Measurements from ENCODE around the gene EPN2. TPM values are rescaled to one million over a fixed set of nuclear protein-coding genes. Genes with fewer than 3 reads are reported as not detected.

EPN2 gene
- polyA plus RNA-seq, 3 donors = 0.93 TPM; not detected in 2

DNA sequence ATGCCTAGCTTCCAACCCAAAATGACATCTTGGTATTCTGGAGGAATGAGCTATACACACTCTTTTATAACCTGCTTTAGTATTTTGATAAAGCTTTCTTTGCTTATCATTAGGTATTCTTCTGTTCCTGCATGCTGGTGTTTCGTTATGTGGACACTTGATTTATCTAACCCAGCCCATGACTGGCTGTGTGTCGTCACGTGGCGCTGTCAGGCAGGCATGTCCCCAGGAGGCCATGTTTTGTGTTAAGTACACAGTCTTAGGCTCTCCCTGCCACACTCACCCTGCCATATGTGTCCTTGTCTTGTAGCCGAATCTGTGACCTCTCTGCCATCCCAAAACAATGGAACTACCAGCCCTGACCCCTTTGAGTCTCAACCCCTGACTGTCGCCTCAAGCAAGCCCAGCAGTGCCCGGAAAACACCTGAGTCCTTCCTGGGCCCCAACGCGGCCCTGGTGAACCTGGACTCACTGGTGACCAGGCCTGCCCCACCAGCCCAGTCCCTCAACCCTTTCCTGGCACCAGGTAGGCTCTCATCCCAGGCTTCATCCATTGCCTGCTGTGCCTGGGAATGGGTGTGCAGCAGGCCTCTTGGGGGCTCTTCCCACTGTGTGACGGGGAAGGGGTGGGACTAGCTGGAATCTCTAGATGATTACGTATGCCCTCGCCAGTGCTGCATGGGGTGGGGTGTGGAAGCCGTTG is 94.5 kb downstream of the EPN2 start:
- no peaks in the 10 kb centered on the region for H3K9me3 ChIP-seq (replicated peaks in 1 of 2; ENCODE audit: control insufficient read depth in 1 of 2, insufficient read depth in 1 of 2, low read length in 2 of 2)
- no peak overlapping the region for H3K9ac ChIP-seq (ENCODE audit: insufficient read depth, low read length, poor library complexity, severe bottlenecking)
- no peaks in the 10 kb centered on the region for H3K36me3 ChIP-seq (replicated peaks in 1 of 2; ENCODE audit: control insufficient read depth in 1 of 2, insufficient read depth in 2 of 2, low read length in 2 of 2)
- no peaks in the 10 kb centered on the region for H4K20me1 ChIP-seq (ENCODE audit: insufficient read depth, low read length)
- peaks cover 0 to 43% of the 10 kb centered on the region in 2 donors for H3K27me3 ChIP-seq (ENCODE audit: control insufficient read depth in 2 of 2, insufficient read depth in 2 of 2, low read length in 2 of 2)
- intact Hi-C loops (cut with micrococcal nuclease) = no loop called here
- H3K4me1 ChIP-seq (ENCODE audit: control insufficient read depth in 1 of 2, insufficient read depth in 2 of 2, low read length in 2 of 2) = no peaks in the 10 kb centered on the region
- H3K36me3 Mint-ChIP-seq = peaks cover 0 to under 1% of the 10 kb centered on the region in 2 donors
- no peak overlapping the region for H3K27ac ChIP-seq (ENCODE audit: low read depth in 1 of 2, low read length in 2 of 2)
- no peak overlapping the region for H3K27ac Mint-ChIP-seq
- peaks cover 31 to 61% (median 39%) of the 10 kb centered on the region in 3 donors for H3K27me3 Mint-ChIP-seq (ENCODE audit: low read depth in 3 of 3)
- no peak overlapping the region for H3K4me2 ChIP-seq (replicated peaks; ENCODE audit: extremely low read depth, low read length, poor library complexity, severe bottlenecking)
- H3K4me1 Mint-ChIP-seq = no peaks in the 10 kb centered on the region
- 95% methylated on average over 6 of the region's 13 CpGs for WGBS (ENCODE audit: insufficient coverage)
- TF ChIP-seq, protein P1, sequence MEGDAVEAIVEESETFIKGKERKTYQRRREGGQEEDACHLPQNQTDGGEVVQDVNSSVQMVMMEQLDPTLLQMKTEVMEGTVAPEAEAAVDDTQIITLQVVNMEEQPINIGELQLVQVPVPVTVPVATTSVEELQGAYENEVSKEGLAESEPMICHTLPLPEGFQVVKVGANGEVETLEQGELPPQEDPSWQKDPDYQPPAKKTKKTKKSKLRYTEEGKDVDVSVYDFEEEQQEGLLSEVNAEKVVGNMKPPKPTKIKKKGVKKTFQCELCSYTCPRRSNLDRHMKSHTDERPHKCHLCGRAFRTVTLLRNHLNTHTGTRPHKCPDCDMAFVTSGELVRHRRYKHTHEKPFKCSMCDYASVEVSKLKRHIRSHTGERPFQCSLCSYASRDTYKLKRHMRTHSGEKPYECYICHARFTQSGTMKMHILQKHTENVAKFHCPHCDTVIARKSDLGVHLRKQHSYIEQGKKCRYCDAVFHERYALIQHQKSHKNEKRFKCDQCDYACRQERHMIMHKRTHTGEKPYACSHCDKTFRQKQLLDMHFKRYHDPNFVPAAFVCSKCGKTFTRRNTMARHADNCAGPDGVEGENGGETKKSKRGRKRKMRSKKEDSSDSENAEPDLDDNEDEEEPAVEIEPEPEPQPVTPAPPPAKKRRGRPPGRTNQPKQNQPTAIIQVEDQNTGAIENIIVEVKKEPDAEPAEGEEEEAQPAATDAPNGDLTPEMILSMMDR (IDR thresholded peaks at IDR 0.05) = no peak
- no peaks in the 10 kb centered on the region for H3K79me2 ChIP-seq (ENCODE audit: insufficient read depth, low read length)
- H3K9me3 Mint-ChIP-seq = peaks cover 0 to 3% (median under 1%) of the 10 kb centered on the region in 7 donors
- H3K4me3 ChIP-seq (replicated peaks in 1 of 3; ENCODE audit: low read depth in 2 of 3, low read length in 3 of 3) = no peak overlapping the region
- no peak overlapping the region for H3K4me3 Mint-ChIP-seq
- DNase-seq = no peak
- no peak overlapping the region for H2AFZ ChIP-seq (ENCODE audit: insufficient read depth, low read depth, low read length, poor library complexity, severe bottlenecking)

DNA sequence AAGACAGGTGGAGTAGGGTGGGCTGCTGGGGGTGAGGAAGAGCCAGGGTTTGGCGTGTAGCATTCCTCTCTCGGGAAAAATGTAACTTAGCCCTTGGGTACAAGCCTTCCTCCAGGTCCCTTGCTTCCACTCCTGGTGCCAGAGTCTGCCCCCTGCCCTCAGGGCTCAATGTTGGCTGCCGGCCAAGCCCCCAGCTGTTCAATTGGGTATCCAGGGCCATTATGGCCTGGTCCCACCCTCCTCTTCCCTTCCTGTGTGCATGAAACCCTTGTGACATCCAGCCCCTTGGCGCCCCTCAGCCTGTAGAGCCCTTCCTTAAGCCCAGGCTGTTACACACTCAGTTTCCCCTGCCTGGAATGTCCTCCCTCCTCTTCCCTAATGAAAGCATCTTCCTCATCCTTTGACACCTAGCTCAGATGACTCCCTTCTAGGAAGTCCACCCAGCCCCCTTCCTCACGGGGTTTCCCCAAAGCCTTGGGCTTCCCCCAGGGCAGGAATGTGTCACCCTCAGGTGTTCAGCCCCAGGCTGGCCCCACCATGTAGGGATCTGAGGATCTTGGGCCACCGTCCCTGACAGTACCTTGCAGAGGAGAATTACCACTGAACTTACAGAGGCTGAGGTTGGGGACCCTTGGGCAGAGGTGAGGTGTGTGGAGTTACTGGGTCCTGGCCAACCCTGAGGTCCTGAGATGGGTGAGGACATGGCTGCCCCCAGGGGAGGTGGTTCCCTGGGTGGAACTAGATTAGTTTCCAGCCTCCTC is 95.4 kb downstream of the EPN2 start:
- H3K27ac ChIP-seq (ENCODE audit: low read depth in 1 of 2, low read length in 2 of 2) = no peak overlapping the region
- peak overlapping the region in 1 of 7 donors; percentile 66 for H3K27ac Mint-ChIP-seq

More for the DNA sequence above, 95.4 kb downstream of the EPN2 start:
- H3K9me3 Mint-ChIP-seq = peaks cover 0 to 2% (median 0%) of the 10 kb centered on the region in 7 donors
- no peaks in the 10 kb centered on the region for H4K20me1 ChIP-seq (ENCODE audit: insufficient read depth, low read length)
- H3K4me1 ChIP-seq (ENCODE audit: control insufficient read depth in 1 of 2, insufficient read depth in 2 of 2, low read length in 2 of 2) = no peaks in the 10 kb centered on the region
- H3K4me1 Mint-ChIP-seq = no peaks in the 10 kb centered on the region
- H2AFZ ChIP-seq (ENCODE audit: insufficient read depth, low read depth, low read length, poor library complexity, severe bottlenecking) = no peak overlapping the region
- no peak overlapping the region for H3K9ac ChIP-seq (ENCODE audit: insufficient read depth, low read length, poor library complexity, severe bottlenecking)
- no peak overlapping the region for H3K4me3 Mint-ChIP-seq
- no peaks in the 10 kb centered on the region for H3K36me3 ChIP-seq (replicated peaks in 1 of 2; ENCODE audit: control insufficient read depth in 1 of 2, insufficient read depth in 2 of 2, low read length in 2 of 2)
- intact Hi-C loops (cut with micrococcal nuclease) = no loop called here
- peak in 1 of 3 donors; percentile 53 for DNase-seq
- H3K4me2 ChIP-seq (replicated peaks; ENCODE audit: extremely low read depth, low read length, poor library complexity, severe bottlenecking) = no peak overlapping the region
- no peaks in the 10 kb centered on the region for H3K9me3 ChIP-seq (replicated peaks in 1 of 2; ENCODE audit: control insufficient read depth in 1 of 2, insufficient read depth in 1 of 2, low read length in 2 of 2)
- H3K27me3 Mint-ChIP-seq (ENCODE audit: low read depth in 3 of 3) = peaks cover 32 to 63% (median 42%) of the 10 kb centered on the region in 3 donors
- no peaks in the 10 kb centered on the region for H3K79me2 ChIP-seq (ENCODE audit: insufficient read depth, low read length)
- H3K36me3 Mint-ChIP-seq = no peaks in the 10 kb centered on the region
- H3K27me3 ChIP-seq (ENCODE audit: control insufficient read depth in 2 of 2, insufficient read depth in 2 of 2, low read length in 2 of 2) = peaks cover 0 to 42% of the 10 kb centered on the region in 2 donors
- TF ChIP-seq, protein P1 (IDR thresholded peaks at IDR 0.05) = no peak
- WGBS (ENCODE audit: insufficient coverage) = 97% methylated on average over 6 of the region's 6 CpGs
- no peak overlapping the region for H3K4me3 ChIP-seq (replicated peaks in 1 of 3; ENCODE audit: low read depth in 2 of 3, low read length in 3 of 3)

Data from CD14-positive monocyte (primary cell).